ENCODE results near the gene SIPA1. TPM values are rescaled to one million over a fixed set of nuclear protein-coding genes. Genes with fewer than 3 reads are reported as not detected.

Gene SIPA1
- total and polyA plus RNA-seq, 9 of the 15 experiments (the other 6 are each of a cell fraction or from before 2014, with no cell fraction given): 0.25 to 85.8 (median 16.8) TPM

DNA sequence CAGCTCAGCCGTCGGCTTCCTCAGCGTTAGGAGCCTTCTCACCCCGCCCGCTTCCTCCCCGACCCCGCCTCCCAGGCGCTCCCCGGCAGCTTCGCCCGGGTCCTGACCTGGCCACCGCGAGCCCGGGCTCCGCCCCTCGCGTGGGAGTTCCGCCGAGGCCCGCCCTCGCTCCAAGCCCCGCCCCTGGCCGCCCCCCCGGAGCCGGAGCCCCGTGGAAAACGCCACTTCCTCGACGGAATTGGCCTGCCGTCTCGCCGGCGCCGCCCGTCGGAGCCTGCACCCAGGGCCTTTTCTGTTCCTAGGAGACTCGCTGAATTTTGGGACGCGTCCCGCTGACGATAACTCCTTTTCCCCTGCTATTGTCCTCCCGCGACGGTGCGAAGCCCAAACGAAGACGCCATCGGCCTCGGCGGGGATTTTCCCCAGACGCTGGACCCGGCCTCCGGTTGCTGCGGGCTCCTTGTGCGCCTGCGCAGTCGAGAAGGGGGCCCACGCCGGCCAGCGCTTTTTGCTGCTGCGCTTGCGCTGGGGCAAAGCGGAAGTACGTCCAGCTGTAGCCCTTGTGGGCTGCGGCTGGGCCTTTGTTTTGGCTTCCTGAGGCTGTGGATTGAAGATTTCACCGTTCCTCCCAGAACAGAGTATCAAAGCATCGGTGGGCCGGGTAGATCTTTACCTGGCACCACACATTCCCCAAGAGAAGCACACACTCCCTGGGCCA, 14.8 kb downstream of the SIPA1 start (continued):
- TF ChIP-seq MBD2 (IDR thresholded peaks at IDR 0.05; ENCODE audit: borderline replicate concordance, low read depth) (peak; percentile 42; the same call in 1 of the 2 replicates), SNIP1 (IDR thresholded peaks at IDR 0.05; ENCODE audit: low read depth) (no peak), DNMT1 (IDR thresholded peaks at IDR 0.05) (no peak; the same call in 1 of the 2 replicates), PHB (CRISPR knock-in tag; IDR thresholded peaks at IDR 0.05) (no peak), ZC3H8 (IDR thresholded peaks at IDR 0.05) (no peak), RCOR1 (IDR thresholded peaks at IDR 0.05; ENCODE audit: borderline replicate concordance in 1 of 2, low read depth in 2 of 2, low read length in 2 of 2) (no peak; a peak in 1 of 4 replicates), YY1 (IDR thresholded peaks at IDR 0.05; ENCODE audit: borderline replicate concordance in 1 of 3, control insufficient read depth in 1 of 3, extremely low read depth in 1 of 3, insufficient read depth in 3 of 3, insufficient read length in 1 of 3, insufficient replicate concordance in 2 of 3, low read depth in 1 of 3, low read length in 2 of 3) (peak in 2 of 3 experiments; percentile 9 to 22), SP1 (CRISPR knock-in tag; IDR thresholded peaks at IDR 0.05) (peak; percentile 86), ZNF668 (CRISPR knock-in tag; IDR thresholded peaks at IDR 0.05) (no peak), ZEB2 (IDR thresholded peaks at IDR 0.05) (no peak), CBFB (CRISPR knock-in tag; IDR thresholded peaks at IDR 0.05) (no peak), ZNF212 (CRISPR knock-in tag; IDR thresholded peaks at IDR 0.05) (peak; percentile 21; the same call in 1 of the 2 replicates), HMG20B (CRISPR knock-in tag; IDR thresholded peaks at IDR 0.05) (no peak; the same call in 1 of the 2 replicates), MEF2A (IDR thresholded peaks at IDR 0.05; ENCODE audit: control insufficient read depth, low read depth, low read length) (no peak), ESRRA (IDR thresholded peaks at IDR 0.05; ENCODE audit: borderline replicate concordance, low read depth) (peak; percentile 56; the same call in 1 of the 2 replicates), NRF1 (conservative IDR thresholded peaks at IDR 0.05 in 1 of 2, IDR thresholded peaks at IDR 0.05 in 1 of 2) (peak; percentile 99), RBM39 (optimal IDR thresholded peaks at IDR 0.05; ENCODE audit: low read depth, low read length) (no peak), RBM25 (IDR thresholded peaks at IDR 0.05; ENCODE audit: low read depth, low read length, severe bottlenecking) (no peak), KLF16 (IDR thresholded peaks at IDR 0.05) (no peak; the same call in 1 of the 2 replicates)
- TF ChIP-seq, protein P1, sequence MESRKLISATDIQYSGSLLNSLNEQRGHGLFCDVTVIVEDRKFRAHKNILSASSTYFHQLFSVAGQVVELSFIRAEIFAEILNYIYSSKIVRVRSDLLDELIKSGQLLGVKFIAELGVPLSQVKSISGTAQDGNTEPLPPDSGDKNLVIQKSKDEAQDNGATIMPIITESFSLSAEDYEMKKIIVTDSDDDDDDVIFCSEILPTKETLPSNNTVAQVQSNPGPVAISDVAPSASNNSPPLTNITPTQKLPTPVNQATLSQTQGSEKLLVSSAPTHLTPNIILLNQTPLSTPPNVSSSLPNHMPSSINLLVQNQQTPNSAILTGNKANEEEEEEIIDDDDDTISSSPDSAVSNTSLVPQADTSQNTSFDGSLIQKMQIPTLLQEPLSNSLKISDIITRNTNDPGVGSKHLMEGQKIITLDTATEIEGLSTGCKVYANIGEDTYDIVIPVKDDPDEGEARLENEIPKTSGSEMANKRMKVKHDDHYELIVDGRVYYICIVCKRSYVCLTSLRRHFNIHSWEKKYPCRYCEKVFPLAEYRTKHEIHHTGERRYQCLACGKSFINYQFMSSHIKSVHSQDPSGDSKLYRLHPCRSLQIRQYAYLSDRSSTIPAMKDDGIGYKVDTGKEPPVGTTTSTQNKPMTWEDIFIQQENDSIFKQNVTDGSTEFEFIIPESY (CRISPR knock-in tag; IDR thresholded peaks at IDR 0.05): peak; percentile 55; the same call in 1 of the 2 replicates
- TF ChIP-seq, protein P2, sequence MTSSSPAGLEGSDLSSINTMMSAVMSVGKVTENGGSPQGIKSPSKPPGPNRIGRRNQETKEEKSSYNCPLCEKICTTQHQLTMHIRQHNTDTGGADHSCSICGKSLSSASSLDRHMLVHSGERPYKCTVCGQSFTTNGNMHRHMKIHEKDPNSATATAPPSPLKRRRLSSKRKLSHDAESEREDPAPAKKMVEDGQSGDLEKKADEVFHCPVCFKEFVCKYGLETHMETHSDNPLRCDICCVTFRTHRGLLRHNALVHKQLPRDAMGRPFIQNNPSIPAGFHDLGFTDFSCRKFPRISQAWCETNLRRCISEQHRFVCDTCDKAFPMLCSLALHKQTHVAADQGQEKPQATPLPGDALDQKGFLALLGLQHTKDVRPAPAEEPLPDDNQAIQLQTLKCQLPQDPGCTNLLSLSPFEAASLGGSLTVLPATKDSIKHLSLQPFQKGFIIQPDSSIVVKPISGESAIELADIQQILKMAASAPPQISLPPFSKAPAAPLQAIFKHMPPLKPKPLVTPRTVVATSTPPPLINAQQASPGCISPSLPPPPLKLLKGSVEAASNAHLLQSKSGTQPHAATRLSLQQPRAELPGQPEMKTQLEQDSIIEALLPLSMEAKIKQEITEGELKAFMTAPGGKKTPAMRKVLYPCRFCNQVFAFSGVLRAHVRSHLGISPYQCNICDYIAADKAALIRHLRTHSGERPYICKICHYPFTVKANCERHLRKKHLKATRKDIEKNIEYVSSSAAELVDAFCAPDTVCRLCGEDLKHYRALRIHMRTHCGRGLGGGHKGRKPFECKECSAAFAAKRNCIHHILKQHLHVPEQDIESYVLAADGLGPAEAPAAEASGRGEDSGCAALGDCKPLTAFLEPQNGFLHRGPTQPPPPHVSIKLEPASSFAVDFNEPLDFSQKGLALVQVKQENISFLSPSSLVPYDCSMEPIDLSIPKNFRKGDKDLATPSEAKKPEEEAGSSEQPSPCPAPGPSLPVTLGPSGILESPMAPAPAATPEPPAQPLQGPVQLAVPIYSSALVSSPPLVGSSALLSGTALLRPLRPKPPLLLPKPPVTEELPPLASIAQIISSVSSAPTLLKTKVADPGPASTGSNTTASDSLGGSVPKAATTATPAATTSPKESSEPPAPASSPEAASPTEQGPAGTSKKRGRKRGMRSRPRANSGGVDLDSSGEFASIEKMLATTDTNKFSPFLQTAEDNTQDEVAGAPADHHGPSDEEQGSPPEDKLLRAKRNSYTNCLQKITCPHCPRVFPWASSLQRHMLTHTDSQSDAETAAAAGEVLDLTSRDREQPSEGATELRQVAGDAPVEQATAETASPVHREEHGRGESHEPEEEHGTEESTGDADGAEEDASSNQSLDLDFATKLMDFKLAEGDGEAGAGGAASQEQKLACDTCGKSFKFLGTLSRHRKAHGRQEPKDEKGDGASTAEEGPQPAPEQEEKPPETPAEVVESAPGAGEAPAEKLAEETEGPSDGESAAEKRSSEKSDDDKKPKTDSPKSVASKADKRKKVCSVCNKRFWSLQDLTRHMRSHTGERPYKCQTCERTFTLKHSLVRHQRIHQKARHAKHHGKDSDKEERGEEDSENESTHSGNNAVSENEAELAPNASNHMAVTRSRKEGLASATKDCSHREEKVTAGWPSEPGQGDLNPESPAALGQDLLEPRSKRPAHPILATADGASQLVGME (CRISPR knock-in tag; IDR thresholded peaks at IDR 0.05): no peak; the same call in 1 of the 2 replicates
